Right lobe of liver (tissue), 6 donors: ENCODE data around the gene CC2D2A. TPM values are rescaled to one million over a fixed set of nuclear protein-coding genes. Genes with fewer than 3 reads are reported as not detected.

Experiments
- ATAC-seq, 4 donors: fragments of 200-7000 bp; cut with Tn5 transposase; one replicate each; pipeline ENCODE4 v1.9.1; 2020; ENCODE audit warnings: mild to moderate bottlenecking in 4 of 4, moderate library complexity in 4 of 4
- DNase-seq, 3 donors: peaks; one replicate each; pipeline ENCODE4 v3.0.0-alpha.2; 2020
- H3K27ac ChIP-seq, 3 donors: fragments of 200-600 bp; one replicate each; pipeline ENCODE4 v1.8.0; 2022
- H3K27me3 ChIP-seq, 2 donors: fragments of 200-600 bp; one replicate each; pipeline ENCODE4 v1.8.0; 2022
- H3K36me3 ChIP-seq, 4 donors: fragments of 200-600 bp; sonication (generic) in 1 of 4; one replicate each; pipeline versions ENCODE4 v1.5.1 to v1.8.0; 2017 to 2022; ENCODE audit warnings: control low read depth in 1 of 4
- H3K4me1 ChIP-seq, 4 donors: fragments of 200-600 bp; sonication (generic) in 1 of 4; one replicate each; pipeline versions ENCODE4 v1.5.1 to v1.8.0; 2017 to 2022; ENCODE audit warnings: control low read depth in 1 of 4
- H3K4me3 ChIP-seq, 3 donors: fragments of 200-600 bp; one replicate each; pipeline ENCODE4 v1.8.0; 2022
- H3K9me3 ChIP-seq, 4 donors: fragments of 200-600 bp; sonication (generic) in 1 of 4; one replicate each; pipeline versions ENCODE4 v1.5.1 to v1.8.0; 2017 to 2022; ENCODE audit warnings: control low read depth in 1 of 4
- CTCF ChIP-seq, 4 donors: fragments of 200-600 bp in 3 of 4; fragments of 450-650 bp in 1 of 4; IDR thresholded peaks; one replicate each; pipeline versions ENCODE4 v1.5.1 to v1.8.0; 2016 to 2022; ENCODE audit warnings: antibody characterized with exemption in 4 of 4, mild to moderate bottlenecking in 2 of 4
- POLR2A ChIP-seq: fragments of 450-650 bp; IDR thresholded peaks from one replicate; pipeline ENCODE4 v1.6.1; 2017; ENCODE audit warnings: antibody characterized with exemption, mild to moderate bottlenecking
- WGBS: methylation state at CpG from one replicate; pipeline ENCODE4 v1.1.6; 2018; ENCODE audit warnings: low coverage, low lambda C conversion rate; ENCODE audit not compliant: insufficient coverage; ENCODE audit errors: missing lambda C conversion rate; 5-methylcytosine and 5-hydroxymethylcytosine counted together
- intact Hi-C, 2 donors: fragments of 100-400 bp; cut with DNase I; formaldehyde crosslinking; loops; one replicate each; pipeline versions ENCODE4 v1.11.2 to v1.14.1; 2022
- total RNA-seq, 6 experiments: library from RNA; depleted of rRNA in 2 of 6; stranded (reverse); fragments of >200 nt in 2 of 6; fragmentation: NEBNext Ultra II Directional in 3 of 6; extraction: Animal tissue kit (Norgen Biotek cat#: 25700) in 3 of 6; gene quantifications; one replicate each; pipeline versions ENCODE4 v1.1.0 to v1.2.4, GENCODE V29; 2016 to 2023
- donor health status: DM: no; HTN: yes; CAD: no.
- donor health status: DM: no; HTN: no; CAD: no.
- donor health status: DM: no; HTN: no; CAD: no.
- donor health status: DM: no; HTN: yes; CAD: no.
- donor health status: DM: no; HTN: yes; CAD: no.

The CC2D2A gene
- total RNA-seq, 6 experiments from 2014 or later, result 1.7 to 6.5 (median 3.2) TPM

- no peak for ATAC-seq
- 4% methylated on average over 2 of the region's 2 CpGs for WGBS
Measured at GRCh38 chr4:15436513-15436912, 33.2 kb upstream of the CC2D2A start.

GRCh38 chr4:15438939-15439524 lies 30.6 kb upstream of the CC2D2A start:
- Histone ChIP-seq H3K9me3 (no peaks in the 10 kb centered on the region), H3K27me3 (no peaks in the 10 kb centered on the region), H3K27ac (no peak overlapping the region), H3K4me1 (no peaks in the 10 kb centered on the region), H3K36me3 (no peaks in the 10 kb centered on the region), H3K4me3 (no peak overlapping the region)
- no peak for DNase-seq
- intact Hi-C loops, result no loop called here
- WGBS, result 63% methylated on average over 2 of the region's 2 CpGs
- ATAC-seq, result no peak
- TF ChIP-seq CTCF (IDR thresholded peaks at IDR 0.05) (no peak), POLR2A (no peak)

More at GRCh38 chr4:15436513-15436912, 33.2 kb upstream of the CC2D2A start:
- Histone ChIP-seq H3K27me3 (no peaks in the 10 kb centered on the region), H3K36me3 (no peaks in the 10 kb centered on the region), H3K4me1 (no peaks in the 10 kb centered on the region), H3K4me3 (no peak overlapping the region), H3K9me3 (no peaks in the 10 kb centered on the region), H3K27ac (no peak overlapping the region)
- DNase-seq, result no peak
- TF ChIP-seq POLR2A (no peak), CTCF (IDR thresholded peaks at IDR 0.05) (no peak)
- intact Hi-C loops, result no loop called here

GRCh38 chr4:15443371-15444160 lies 26.1 kb upstream of the CC2D2A start:
- WGBS, result 57% methylated on average over 2 of the region's 2 CpGs
- DNase-seq (no peak), ATAC-seq (no peak)
- intact Hi-C loops, result no loop called here
- Histone ChIP-seq H3K36me3 (no peaks in the 10 kb centered on the region), H3K4me1 (no peaks in the 10 kb centered on the region), H3K27ac (no peak overlapping the region), H3K4me3 (no peak overlapping the region), H3K27me3 (no peaks in the 10 kb centered on the region), H3K9me3 (no peaks in the 10 kb centered on the region)
- no peak for TF ChIP-seq CTCF (IDR thresholded peaks at IDR 0.05)
- no peak for TF ChIP-seq POLR2A

- no peaks in the 10 kb centered on the region for H3K9me3 ChIP-seq
- TF ChIP-seq POLR2A (no peak), CTCF (IDR thresholded peaks at IDR 0.05) (no peak)
- H3K4me3 ChIP-seq, result no peak overlapping the region
- no peaks in the 10 kb centered on the region for H3K36me3 ChIP-seq
- no peaks in the 10 kb centered on the region for H3K4me1 ChIP-seq
- WGBS, result 86% methylated on average over 5 of the region's 7 CpGs
- no peak for DNase-seq
- H3K27me3 ChIP-seq, result no peaks in the 10 kb centered on the region
- intact Hi-C loops, result no loop called here
- ATAC-seq, result no peak
- H3K27ac ChIP-seq, result no peak overlapping the region
Measured at GRCh38 chr4:15444276-15444675, 25.4 kb upstream of the CC2D2A start.
